Activated CD4-positive, alpha-beta T cell treated with anti-CD3 and anti-CD28 coated beads, Interleukin-2, amount 10 ng/mL, durations not matched to agents 24 days and 14 days (primary cell): ENCODE data around the gene ANKMY1. TPM values are rescaled to one million over a fixed set of nuclear protein-coding genes. Genes with fewer than 3 reads are reported as not detected.

Source experiments
- DNase-seq: peaks from one replicate; pipeline ENCODE4 v3.0.0; 2022
- H3K27ac Mint-ChIP-seq: one replicate; pipeline ENCODE4 v1.8.0; 2022; ENCODE audit warnings: mild to moderate bottlenecking, mixed read lengths
- H3K27me3 Mint-ChIP-seq: one replicate; pipeline ENCODE4 v1.8.0; 2022; ENCODE audit warnings: mixed read lengths
- H3K36me3 Mint-ChIP-seq: one replicate; pipeline ENCODE4 v1.8.0; 2022; ENCODE audit warnings: low read depth, mild to moderate bottlenecking, mixed read lengths
- H3K4me1 Mint-ChIP-seq: one replicate; pipeline ENCODE4 v1.8.0; 2021; ENCODE audit warnings: mixed read lengths
- H3K4me3 Mint-ChIP-seq: one replicate; pipeline ENCODE4 v1.8.0; 2022; ENCODE audit warnings: mild to moderate bottlenecking, moderate library complexity, mixed read lengths
- H3K9me3 Mint-ChIP-seq: one replicate; pipeline ENCODE4 v1.8.0; 2021; ENCODE audit warnings: mixed read lengths
- intact Hi-C: fragments of 100-400 bp; cut with micrococcal nuclease; formaldehyde crosslinking; loops from one replicate; pipeline ENCODE4 v1.15.1; 2023
- total RNA-seq: library from RNA; stranded (reverse); gene quantifications from 2 replicates; pipeline ENCODE4 v1.2.3, GENCODE V29; 2022

The ANKMY1 gene
- total RNA-seq, 1 donor from 2014 or later: 24.8 TPM

DNA sequence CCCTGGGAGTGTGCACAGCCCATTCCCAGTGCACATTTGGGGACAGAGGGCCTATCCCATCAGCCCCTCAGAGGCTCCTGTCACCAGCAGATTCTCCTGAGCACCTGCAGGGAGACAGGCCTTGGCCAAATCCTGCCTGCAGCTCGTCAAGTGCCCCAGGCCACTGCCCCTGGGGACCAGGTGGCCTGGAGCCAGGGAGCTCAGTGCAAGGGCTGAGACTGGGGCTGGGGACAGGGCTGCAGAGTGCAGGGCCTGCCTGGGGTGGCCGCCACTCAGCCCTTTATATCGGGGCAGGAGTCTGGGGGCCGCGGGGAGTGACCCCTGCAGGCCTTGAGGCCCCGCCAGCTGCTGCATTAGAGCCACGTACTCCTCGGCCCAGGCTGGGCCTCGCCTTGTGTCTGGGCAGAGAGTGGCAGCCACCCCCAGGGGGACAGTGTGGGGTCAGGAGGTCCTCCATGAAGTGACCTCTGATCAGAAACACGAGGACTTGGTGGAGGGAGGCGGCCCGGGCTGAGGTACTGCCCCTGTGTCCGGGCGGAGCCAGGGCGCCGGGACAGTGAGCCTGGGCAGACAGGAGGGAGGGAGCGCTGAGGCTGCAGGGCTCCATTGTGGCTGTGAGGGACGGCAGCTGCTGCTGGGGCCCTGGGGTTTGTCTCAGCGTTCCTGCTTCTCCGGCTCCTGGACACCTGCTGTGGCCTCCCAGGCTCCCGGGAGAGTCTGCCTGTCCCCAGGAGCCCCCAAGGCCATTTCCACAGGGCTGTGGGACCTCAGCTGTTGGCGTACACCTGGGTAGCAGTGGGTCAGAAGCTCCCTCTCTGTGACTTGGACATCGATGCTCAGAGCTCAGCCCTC lies 98.2 kb downstream of the ANKMY1 start:
- Mint-ChIP-seq H3K27ac (no peak overlapping the region), H3K4me1 (peaks cover 3% of the 10 kb centered on the region), H3K9me3 (no peaks in the 10 kb centered on the region), H3K27me3 (peaks cover 9% of the 10 kb centered on the region), H3K36me3 (no peaks in the 10 kb centered on the region), H3K4me3 (no peak overlapping the region)
- intact Hi-C loops: no loop called here
- no peak for DNase-seq

DNA sequence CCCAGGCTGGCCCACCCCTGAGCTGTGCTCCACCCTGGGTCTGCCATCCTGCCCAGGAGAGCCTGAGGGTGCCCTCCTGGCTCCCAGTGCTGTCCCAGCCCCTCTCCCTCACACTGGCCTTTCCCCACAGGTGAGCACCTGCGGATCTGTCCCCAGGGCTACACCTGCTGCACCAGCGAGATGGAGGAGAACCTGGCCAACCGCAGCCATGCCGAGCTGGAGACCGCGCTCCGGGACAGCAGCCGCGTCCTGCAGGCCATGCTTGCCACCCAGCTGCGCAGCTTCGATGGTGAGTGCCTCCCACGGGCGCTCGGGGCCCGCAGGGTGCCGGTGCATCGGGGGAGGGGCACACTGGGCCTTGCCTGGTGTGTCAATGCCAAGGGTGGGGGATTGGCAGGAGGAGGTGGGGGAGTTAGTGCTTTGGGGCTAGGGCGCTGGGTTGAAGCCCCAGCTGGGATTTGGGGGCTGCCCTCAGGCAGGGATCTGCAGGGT lies 98.8 kb downstream of the ANKMY1 start:
- peaks cover 3% of the 10 kb centered on the region for H3K4me1 Mint-ChIP-seq
- no peak for DNase-seq
- no peaks in the 10 kb centered on the region for H3K9me3 Mint-ChIP-seq

DNA sequence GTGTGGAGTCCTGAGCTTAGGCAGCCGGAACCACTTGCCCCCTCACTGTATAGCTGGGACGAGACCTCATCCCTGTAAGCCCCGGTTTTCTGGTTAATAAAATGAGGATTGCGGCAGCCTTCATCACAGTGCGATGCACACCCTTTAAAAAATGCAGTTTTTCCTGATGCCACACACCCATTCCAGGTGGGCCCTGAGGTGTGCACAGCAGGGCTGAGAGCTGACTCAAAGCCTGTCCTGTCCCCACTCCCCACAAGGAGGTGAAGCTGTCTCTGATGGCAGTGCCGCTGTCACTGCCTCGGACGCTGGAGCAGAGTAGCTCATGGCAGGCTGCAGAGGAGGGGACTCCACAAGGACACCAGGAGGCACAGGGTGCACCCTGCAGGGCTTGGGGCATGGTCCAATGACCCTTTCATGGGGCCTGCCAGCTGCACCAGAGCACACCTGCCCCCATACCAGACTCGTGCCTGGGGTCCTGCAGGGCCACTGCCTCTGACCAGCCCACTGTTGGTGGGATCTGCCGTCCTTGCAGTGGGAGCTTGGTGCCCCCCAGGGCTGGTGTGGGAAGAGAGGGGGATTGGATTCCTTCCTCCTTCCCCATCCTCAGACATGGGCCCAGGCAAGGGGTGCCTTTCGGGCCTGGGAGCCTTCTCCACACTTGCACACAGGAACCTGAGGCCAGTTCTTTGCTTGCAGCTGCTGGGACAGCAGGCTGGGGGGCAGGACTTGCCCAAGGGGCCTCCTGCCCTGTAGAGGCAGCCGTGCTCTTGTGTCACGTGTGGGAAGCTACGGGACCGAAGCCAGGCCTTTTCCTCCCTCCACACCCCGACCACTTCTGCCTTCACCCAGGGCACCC lies 99.5 kb downstream of the ANKMY1 start:
- no peak for DNase-seq
- intact Hi-C loops: no loop called here
- Mint-ChIP-seq H3K9me3 (no peaks in the 10 kb centered on the region), H3K4me1 (peaks cover 3% of the 10 kb centered on the region), H3K27ac (no peak overlapping the region), H3K27me3 (peaks cover 19% of the 10 kb centered on the region), H3K4me3 (no peak overlapping the region), H3K36me3 (no peaks in the 10 kb centered on the region)

More for the DNA sequence above, 98.8 kb downstream of the ANKMY1 start:
- Mint-ChIP-seq H3K36me3 (no peaks in the 10 kb centered on the region), H3K27ac (no peak overlapping the region), H3K4me3 (no peak overlapping the region), H3K27me3 (peaks cover 16% of the 10 kb centered on the region)
- intact Hi-C loops: no loop called here

DNA sequence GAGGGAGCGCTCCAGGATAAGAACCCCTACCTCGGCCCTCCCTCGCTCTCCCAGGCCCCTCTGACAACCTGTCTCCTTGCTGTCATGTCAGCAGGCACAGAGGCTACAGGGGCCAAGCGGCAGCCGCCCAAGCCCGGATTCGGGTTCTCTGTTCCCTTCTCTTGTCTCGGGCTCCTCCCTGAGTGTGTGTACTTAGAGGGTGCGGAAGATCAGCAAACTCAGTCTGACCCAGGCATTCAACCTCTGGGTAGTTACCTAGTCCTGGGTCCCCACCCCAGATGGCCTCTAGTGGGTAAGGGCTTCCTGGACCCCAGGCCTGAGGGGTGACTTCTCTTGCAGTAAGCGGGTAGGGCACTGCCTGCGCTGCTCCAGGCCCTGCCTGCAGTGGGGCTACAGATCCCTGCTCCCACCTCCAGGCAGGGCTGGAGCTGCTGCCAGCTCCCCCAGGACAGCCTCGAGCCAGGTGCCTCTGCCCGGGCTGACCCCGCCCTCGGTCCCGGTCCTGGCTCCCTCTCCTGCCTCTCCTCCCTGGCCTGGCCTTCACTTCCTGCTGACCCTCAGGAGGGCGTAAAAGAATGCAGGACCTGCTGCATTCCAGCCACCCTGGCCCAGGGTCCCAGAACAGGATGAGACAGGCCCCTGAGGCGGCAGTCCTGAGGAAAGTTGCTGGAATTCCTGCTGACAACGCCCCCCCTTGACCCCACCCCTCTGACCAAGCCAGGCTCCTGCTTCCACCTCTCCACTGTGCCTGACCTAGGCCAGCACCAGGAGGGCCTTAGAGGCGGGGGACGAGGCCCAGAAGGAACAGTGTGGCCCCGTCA lies 100.4 kb downstream of the ANKMY1 start:
- Mint-ChIP-seq H3K27me3 (peaks cover 19% of the 10 kb centered on the region), H3K9me3 (no peaks in the 10 kb centered on the region), H3K36me3 (no peaks in the 10 kb centered on the region), H3K27ac (no peak overlapping the region), H3K4me1 (peaks cover 3% of the 10 kb centered on the region), H3K4me3 (no peak overlapping the region)
- intact Hi-C loops: no loop called here
- no peak for DNase-seq

DNA sequence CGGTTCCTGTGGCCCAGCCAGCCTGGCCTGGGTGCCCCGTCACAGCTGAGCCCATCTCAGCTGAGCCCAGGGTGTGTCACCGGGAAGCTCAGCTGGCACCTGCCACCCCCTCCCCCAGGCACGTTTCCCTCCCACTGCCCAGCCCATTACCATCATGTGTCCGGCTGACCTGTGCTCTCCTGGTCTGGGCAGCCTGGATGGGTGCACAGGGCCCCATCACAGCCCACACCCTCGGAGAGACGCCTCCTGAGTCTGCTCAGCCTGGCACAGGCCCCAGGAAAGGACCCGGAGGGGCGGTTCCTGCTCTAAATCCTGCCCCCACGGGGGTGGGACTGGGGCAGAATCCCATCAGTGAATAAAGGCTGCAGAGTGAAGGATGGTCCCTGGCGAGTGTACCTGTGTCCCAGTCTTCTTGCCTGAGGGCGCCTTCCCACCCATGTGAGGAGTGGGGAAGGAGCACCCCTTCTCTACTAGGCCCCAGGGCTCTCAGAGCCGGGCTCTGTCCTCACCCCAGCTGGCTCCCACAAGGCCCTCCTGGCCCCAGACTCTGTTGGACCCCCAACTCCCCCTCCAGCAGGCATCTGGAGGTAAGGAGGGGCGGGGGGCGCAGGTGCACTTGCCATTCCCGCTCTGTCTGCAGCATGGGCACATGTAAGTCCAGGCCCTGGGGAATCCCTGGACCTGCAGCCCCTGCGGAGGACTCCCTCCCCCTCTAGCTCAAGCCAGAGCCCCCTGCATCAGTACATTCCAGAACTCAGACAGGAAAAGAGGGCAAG lies 101.2 kb downstream of the ANKMY1 start:
- H3K4me3 Mint-ChIP-seq: no peak overlapping the region
- DNase-seq: no peak
- peaks cover 25% of the 10 kb centered on the region for H3K27me3 Mint-ChIP-seq
- H3K9me3 Mint-ChIP-seq: no peaks in the 10 kb centered on the region
- H3K4me1 Mint-ChIP-seq: peaks cover 3% of the 10 kb centered on the region
- intact Hi-C loops: no loop called here
- no peak overlapping the region for H3K27ac Mint-ChIP-seq
- no peaks in the 10 kb centered on the region for H3K36me3 Mint-ChIP-seq

DNA sequence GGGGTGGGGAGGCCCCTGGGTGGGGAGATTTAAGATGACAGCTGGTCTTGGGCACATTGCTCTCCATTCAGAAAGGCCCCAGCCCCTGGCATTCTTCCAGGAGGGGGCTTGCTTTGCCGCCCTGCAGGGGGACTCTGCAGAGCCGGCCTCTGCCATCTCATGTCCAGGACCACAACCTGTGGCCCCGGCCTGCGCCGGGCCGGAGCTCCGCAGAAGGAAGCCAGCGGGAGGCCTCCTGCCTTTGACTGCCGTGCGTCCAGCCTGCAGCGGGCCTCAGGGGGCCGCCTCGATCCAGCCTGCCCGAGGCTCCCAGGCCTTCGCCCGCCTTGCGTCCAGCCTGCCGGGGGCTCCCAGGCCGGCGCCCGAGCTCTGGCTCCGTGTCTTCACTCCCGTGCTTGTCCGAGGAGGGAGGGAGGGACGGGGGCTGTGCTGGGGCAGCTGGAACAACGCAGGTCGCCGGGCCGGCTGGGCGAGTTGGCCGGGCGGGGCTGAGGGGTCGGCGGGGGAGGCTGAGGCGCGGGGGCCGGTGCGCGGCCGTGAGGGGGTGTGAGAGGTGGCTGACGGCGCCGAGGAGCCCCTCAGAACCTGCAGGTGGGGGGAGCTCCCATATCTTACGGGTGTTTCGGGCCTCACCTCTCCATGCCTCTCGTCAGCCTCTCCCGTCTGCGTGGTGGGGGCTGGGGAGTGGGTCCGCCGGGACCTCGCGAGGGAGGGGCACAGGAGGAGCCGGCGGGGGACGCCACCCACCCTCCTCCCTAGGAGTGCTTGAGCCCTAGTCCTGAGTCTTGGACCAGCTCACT lies 101.9 kb downstream of the ANKMY1 start:
- DNase-seq: no peak
- Mint-ChIP-seq H3K4me1 (peaks cover 3% of the 10 kb centered on the region), H3K36me3 (no peaks in the 10 kb centered on the region), H3K27me3 (peaks cover 31% of the 10 kb centered on the region), H3K9me3 (no peaks in the 10 kb centered on the region), H3K27ac (no peak overlapping the region), H3K4me3 (no peak overlapping the region)
- intact Hi-C loops: no loop called here

DNA sequence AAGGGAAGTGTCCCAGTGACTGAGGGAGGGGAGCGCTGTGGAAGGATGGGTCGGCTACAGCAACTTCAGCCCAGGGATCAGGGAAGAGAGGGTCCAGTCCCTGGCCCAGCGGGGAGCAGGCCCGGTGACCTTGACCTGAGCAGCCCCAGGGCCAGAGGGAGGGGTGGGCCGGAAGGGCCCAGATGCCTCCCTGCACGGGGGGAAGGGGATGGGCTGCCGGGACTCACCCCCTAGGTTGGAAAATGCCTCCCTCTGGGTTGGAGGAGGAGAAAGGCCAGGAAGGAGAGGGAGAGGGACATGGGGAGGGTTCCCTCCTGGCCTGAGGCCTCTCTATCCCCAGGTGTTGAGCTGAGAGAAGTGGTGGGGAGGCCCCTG lies 102.5 kb downstream of the ANKMY1 start:
- Mint-ChIP-seq H3K27me3 (peaks cover 37% of the 10 kb centered on the region), H3K4me1 (peaks cover 3% of the 10 kb centered on the region), H3K4me3 (no peak overlapping the region), H3K27ac (no peak overlapping the region), H3K36me3 (no peaks in the 10 kb centered on the region), H3K9me3 (no peaks in the 10 kb centered on the region)
- intact Hi-C loops: no loop called here
- no peak for DNase-seq

DNA sequence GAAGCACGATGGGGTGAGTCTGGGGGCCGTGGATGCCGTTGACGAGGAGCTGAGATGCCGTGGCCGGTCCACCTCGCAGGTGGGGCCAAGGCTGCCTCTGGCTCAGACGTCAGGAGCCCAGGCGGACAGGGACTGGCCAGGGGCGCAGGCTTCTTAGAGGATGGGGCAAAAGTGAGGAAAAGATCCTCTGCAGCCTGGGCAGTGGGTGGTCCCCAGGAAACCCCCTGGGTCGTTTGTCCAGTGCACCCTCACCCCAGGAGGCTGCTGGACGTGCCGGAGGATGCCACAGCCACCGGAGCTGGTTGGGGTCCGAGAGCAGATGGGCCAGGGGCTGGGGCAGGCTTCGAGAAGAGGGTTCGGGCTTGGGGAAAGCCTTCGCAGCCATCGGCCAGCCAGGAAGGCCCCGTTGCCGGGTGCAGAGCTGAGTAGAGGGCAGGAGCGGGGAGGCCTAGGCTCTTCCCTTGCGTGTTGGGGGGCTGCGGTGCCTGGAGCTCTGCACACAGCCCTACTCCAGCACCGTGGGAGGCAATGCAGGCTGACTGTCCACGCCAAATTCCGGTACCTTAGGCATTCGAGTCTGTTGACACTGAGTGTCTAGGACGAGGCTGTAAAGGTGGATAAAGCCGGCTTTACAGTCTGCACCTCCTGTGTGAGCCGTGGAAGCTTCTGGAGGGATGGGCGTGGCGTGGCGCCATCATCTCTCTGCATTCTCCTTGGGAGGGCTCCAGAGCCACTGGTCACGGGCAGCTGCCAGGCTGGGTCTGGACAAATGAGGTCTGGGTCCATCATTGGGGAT lies 103.5 kb downstream of the ANKMY1 start:
- no peaks in the 10 kb centered on the region for H3K9me3 Mint-ChIP-seq
- peaks cover 3% of the 10 kb centered on the region for H3K4me1 Mint-ChIP-seq
- no peak overlapping the region for H3K4me3 Mint-ChIP-seq
- peaks cover 45% of the 10 kb centered on the region for H3K27me3 Mint-ChIP-seq
- DNase-seq: no peak
- H3K36me3 Mint-ChIP-seq: no peaks in the 10 kb centered on the region
- no peak overlapping the region for H3K27ac Mint-ChIP-seq
- intact Hi-C loops: no loop called here

DNA sequence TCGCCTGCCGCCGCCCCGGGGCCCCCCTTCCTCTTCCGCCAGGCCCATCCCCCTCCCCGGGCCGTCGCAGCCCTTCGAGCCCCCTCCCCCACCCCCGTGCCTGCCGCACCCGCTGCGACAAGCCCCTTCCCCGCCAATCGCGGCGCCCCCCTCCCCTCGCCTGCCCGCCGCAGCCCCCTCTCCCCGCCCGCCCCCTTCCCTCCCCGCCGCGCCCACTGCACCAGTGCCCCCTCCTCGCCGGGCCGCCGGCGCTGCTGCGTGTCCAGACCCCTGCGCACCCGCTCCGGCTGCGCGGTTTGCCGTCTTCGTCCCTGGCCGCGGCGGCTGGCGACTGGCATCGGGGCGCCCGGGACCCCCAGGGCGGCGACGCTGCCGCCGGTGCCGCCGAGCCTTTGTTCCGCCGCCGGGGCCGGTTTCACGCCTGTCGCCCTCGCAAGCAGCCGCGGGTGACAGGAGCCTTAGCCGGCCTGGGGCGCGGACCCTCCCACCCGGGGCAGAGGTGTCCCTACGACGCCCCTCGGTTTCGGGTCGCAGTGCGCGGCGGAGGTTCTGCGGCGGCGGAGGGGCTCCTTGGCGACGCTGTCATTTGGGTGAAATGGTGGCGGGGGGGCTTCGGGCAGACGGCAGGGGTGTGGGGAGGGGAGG lies 104.2 kb downstream of the ANKMY1 start:
- H3K4me3 Mint-ChIP-seq: no peak overlapping the region
- peaks cover 45% of the 10 kb centered on the region for H3K27me3 Mint-ChIP-seq
- no peak overlapping the region for H3K27ac Mint-ChIP-seq
- no peaks in the 10 kb centered on the region for H3K9me3 Mint-ChIP-seq
- peaks cover 3% of the 10 kb centered on the region for H3K4me1 Mint-ChIP-seq
- intact Hi-C loops: no loop called here
- H3K36me3 Mint-ChIP-seq: no peaks in the 10 kb centered on the region
- DNase-seq: no peak

DNA sequence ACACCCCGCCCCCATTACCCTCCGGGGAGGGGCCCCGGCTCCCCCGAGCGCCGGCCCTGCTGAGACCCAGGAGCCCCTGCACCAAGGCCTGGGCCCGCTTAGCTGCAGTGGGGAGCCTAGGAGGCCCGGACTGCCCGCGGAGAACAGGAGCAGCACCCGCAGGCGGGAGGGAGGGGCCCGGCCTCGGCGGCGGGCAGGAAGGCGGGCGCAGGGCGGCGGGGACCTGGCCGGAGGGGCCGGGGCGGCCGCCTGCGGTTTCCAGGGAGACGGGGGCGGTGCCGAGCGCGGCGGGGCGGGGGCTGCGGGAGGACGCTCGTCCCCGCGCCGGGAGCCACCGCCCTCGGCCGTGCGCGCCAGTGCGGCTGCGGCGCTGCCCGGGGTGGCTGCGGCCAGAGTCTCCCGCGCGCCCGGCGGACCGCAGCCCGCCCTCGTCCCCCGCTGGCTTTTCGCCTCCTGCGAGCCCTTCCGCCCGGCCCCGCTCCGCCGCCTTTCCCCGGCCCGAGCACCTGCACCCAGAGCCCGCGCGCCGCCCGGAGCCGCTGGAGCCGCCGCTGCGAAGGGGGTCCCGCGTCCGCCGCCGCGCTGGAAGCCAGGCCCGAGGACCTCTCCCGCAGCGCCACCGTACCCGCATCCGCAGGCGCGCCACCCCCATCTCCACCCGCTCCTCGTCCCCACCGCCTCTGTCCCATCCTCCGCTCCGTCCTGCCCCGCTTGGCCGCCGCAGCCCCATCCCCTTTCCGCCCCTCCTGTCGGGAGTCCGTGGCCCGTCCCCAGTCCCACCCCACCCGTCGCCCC lies 105.1 kb downstream of the ANKMY1 start:
- Mint-ChIP-seq H3K27me3 (peaks cover 45% of the 10 kb centered on the region), H3K27ac (no peak overlapping the region), H3K36me3 (no peaks in the 10 kb centered on the region), H3K4me3 (no peak overlapping the region), H3K4me1 (peaks cover 3% of the 10 kb centered on the region), H3K9me3 (no peaks in the 10 kb centered on the region)
- peak; percentile 66 for DNase-seq
- intact Hi-C loops: no loop called here
